H1 (cell line): ENCODE measurements around the gene MIX23. TPM values are rescaled to one million over a fixed set of nuclear protein-coding genes. Genes with fewer than 3 reads are reported as not detected.

Experiments
- ASH2L ChIP-seq: fragments of 200-600, 300-600 bp; sonication (generic); IDR thresholded peaks from one replicate; pipeline ENCODE4 v1.7.1; 2017; ENCODE audit warnings: low read length
- ATF2 ChIP-seq: IDR thresholded peaks from 2 replicates; pipeline ENCODE4 v1.6.1; 2012; ENCODE audit warnings: low read length, inconsistent platforms
- ATF3 ChIP-seq: IDR thresholded peaks from 2 replicates; pipeline ENCODE4 v1.6.1; 2011; ENCODE audit warnings: low read depth, mild to moderate bottlenecking, low read length; ENCODE audit not compliant: insufficient read depth
- BCL11A ChIP-seq, 2 experiments: IDR thresholded peaks; one replicate each; pipeline ENCODE4 v1.6.1; 2011; ENCODE audit warnings: low read depth in 2 of 2, low read length in 2 of 2, mild to moderate bottlenecking in 2 of 2
- CBX8 ChIP-seq: fragments of 300-800, 300-1000 bp; sonication (generic); IDR thresholded peaks from 2 replicates; pipeline ENCODE4 v1.7.1; 2016; ENCODE audit warnings: low read depth, low read length, borderline replicate concordance
- CEBPB ChIP-seq: IDR thresholded peaks from 2 replicates; pipeline ENCODE4 v1.6.1; 2012; ENCODE audit warnings: low read depth, low read length
- EP300 ChIP-seq, 2 experiments: IDR thresholded peaks; 1 replicate in 1 of 2; 2 replicates in 1 of 2; pipeline ENCODE4 v1.6.1; 2011 to 2012; ENCODE audit warnings: low read depth in 2 of 2, low read length in 2 of 2, mild to moderate bottlenecking in 2 of 2, borderline replicate concordance in 1 of 2, inconsistent platforms in 1 of 2, moderate library complexity in 1 of 2
- FOSL1 ChIP-seq: IDR thresholded peaks from 2 replicates; pipeline ENCODE4 v1.6.1; 2011; ENCODE audit warnings: mild to moderate bottlenecking, low read depth, low read length, moderate library complexity; ENCODE audit not compliant: insufficient read depth
- GABPA ChIP-seq: IDR thresholded peaks from 2 replicates; pipeline ENCODE4 v1.6.1; 2011; ENCODE audit warnings: mild to moderate bottlenecking, low read length, moderate library complexity, borderline replicate concordance; ENCODE audit not compliant: insufficient read depth
- JUN ChIP-seq: IDR thresholded peaks from 2 replicates; pipeline ENCODE4 v1.6.1; 2011; ENCODE audit warnings: low read depth, mild to moderate bottlenecking, improper control_type of control experiment, low read length
- KDM5A ChIP-seq: fragments of 200-600 bp; IDR thresholded peaks from 2 replicates; pipeline ENCODE4 v1.7.1; 2012; ENCODE audit warnings: mild to moderate bottlenecking, low read length, inconsistent platforms, mixed read lengths
- MAX ChIP-seq: IDR thresholded peaks from 2 replicates; pipeline ENCODE4 v1.6.1; 2012; ENCODE audit warnings: inconsistent platforms
- NANOG ChIP-seq: IDR thresholded peaks from 2 replicates; pipeline ENCODE4 v1.6.1; 2011; ENCODE audit warnings: low read length, low read depth, mild to moderate bottlenecking, inconsistent platforms; ENCODE audit not compliant: insufficient read depth, poor library complexity, severe bottlenecking
- PHF8 ChIP-seq: fragments of 200-600 bp; sonication (generic); conservative IDR thresholded peaks from 2 replicates; pipeline ENCODE4 v1.7.1; 2012; ENCODE audit warnings: low read depth, mild to moderate bottlenecking, inconsistent platforms, low read length, moderate library complexity
- POLR2AphosphoS5 ChIP-seq: IDR thresholded peaks from 2 replicates; pipeline ENCODE4 v1.6.1; 2011; ENCODE audit warnings: low read depth, low read length
- RFX5 ChIP-seq: IDR thresholded peaks from 2 replicates; pipeline ENCODE4 v1.6.1; 2011; ENCODE audit warnings: low read depth, low read length, improper control_type of control experiment, borderline replicate concordance
- SP1 ChIP-seq: IDR thresholded peaks from 2 replicates; pipeline ENCODE4 v1.6.1; 2011; ENCODE audit warnings: low read depth, low read length
- SP4 ChIP-seq: IDR thresholded peaks from 2 replicates; pipeline ENCODE4 v1.6.1; 2012; ENCODE audit warnings: low read length, inconsistent platforms
- TAF7 ChIP-seq: optimal IDR thresholded peaks from 2 replicates; pipeline ENCODE3; 2011; ENCODE audit warnings: low read depth, mild to moderate bottlenecking, inconsistent platforms, low read length, moderate library complexity, borderline replicate concordance
- polyA plus RNA-seq, 7 experiments: library from polyadenylated mRNA; depleted of rRNA in 3 of 7; stranded (reverse) in 5 of 7; unstranded in 2 of 7; fragments of >200 nt in 5 of 7; fragments of 200-250 nt in 2 of 7; gene quantifications; 1 replicate in 5 of 7; 2 replicates in 1 of 7; 4 replicates in 1 of 7; pipeline versions ENCODE4 v1.2.1 to v1.2.3, GENCODE V29; 2011 to 2013; ENCODE audit warnings: missing spikeins in 2 of 7, mixed read lengths in 2 of 7
- total RNA-seq: library from RNA; stranded (reverse); fragmentation: NEBNext Ultra II Directional; extraction: Animal tissue kit (Norgen Biotek cat#: 25700); gene quantifications from 2 replicates; pipeline ENCODE4 v1.2.1, GENCODE V29; 2021

MIX23 gene
- total and polyA plus RNA-seq, 2 of the 8 experiments (the other 6 are each of a cell fraction or from before 2014, with no cell fraction given), result 22.1 to 69.6 TPM

GRCh38 chr3:122415762-122416654 is 33.0 kb upstream of the MIX23 start, which contains the start of gene WDR5B (continued):
- no peak for TF ChIP-seq ATF2
- TF ChIP-seq TAF7, result peak; percentile 85
- no peak for TF ChIP-seq SP4
- TF ChIP-seq KDM5A, result no peak
- TF ChIP-seq FOSL1, result no peak
- no peak for TF ChIP-seq RFX5
- TF ChIP-seq JUN, result no peak
- no peak for TF ChIP-seq NANOG
- no peak for TF ChIP-seq EP300 (IDR thresholded peaks at IDR 0.05; ENCODE audit: borderline replicate concordance in 1 of 2, low read depth in 2 of 2, low read length in 2 of 2)
- TF ChIP-seq ATF3, result no peak
- 0 out of 2 replicates have a peak, but pooled peaks have one; percentile 14 for TF ChIP-seq SP1
- no peak for TF ChIP-seq BCL11A (IDR thresholded peaks at IDR 0.05; ENCODE audit: low read depth in 2 of 2, low read length in 2 of 2)
- peak; percentile 95 for TF ChIP-seq ASH2L
- no peak for TF ChIP-seq CEBPB
- peak; percentile 92 for TF ChIP-seq PHF8
- TF ChIP-seq GABPA, result peak; percentile 47; the same call in 1 of the 2 replicates
- TF ChIP-seq CBX8, result no peak
- TF ChIP-seq POLR2AphosphoS5, result peak; percentile 95
- peak; percentile 76; the same call in 1 of the 2 replicates for TF ChIP-seq MAX
